Progenitor cell of endocrine pancreas (in vitro differentiated cells): ENCODE measurements around the gene ACMSD. TPM values are rescaled to one million over a fixed set of nuclear protein-coding genes. Genes with fewer than 3 reads are reported as not detected.

Experiments
- DNase-seq: peaks from one replicate; pipeline ENCODE4 v3.0.0; 2021; ENCODE audit warnings: low spot score; ENCODE audit not compliant: unreplicated experiment
- H3K27ac Mint-ChIP-seq: 2 replicates; pipeline ENCODE4 v1.8.0; 2021; ENCODE audit warnings: mild to moderate bottlenecking, moderate library complexity, mixed read lengths
- H3K27me3 Mint-ChIP-seq: 2 replicates; pipeline ENCODE4 v1.8.0; 2021; ENCODE audit warnings: mixed read lengths
- H3K36me3 Mint-ChIP-seq: 2 replicates; pipeline ENCODE4 v1.8.0; 2022; ENCODE audit warnings: mixed read lengths; ENCODE audit not compliant: insufficient read depth
- H3K4me1 Mint-ChIP-seq: 2 replicates; pipeline ENCODE4 v1.8.0; 2021; ENCODE audit warnings: low read depth, mixed read lengths
- H3K4me3 Mint-ChIP-seq: 2 replicates; pipeline ENCODE4 v1.8.0; 2021; ENCODE audit warnings: low read depth, mild to moderate bottlenecking, moderate library complexity, mixed read lengths
- H3K9me3 Mint-ChIP-seq: 2 replicates; pipeline ENCODE4 v1.8.0; 2021; ENCODE audit warnings: low read depth, mixed read lengths
- CTCF ChIP-seq: fragments of 200-600 bp; sonication (generic); IDR thresholded peaks from one replicate; pipeline ENCODE4 v1.5.0; 2021; ENCODE audit warnings: antibody characterized with exemption, mild to moderate bottlenecking; ENCODE audit not compliant: unreplicated experiment
- total RNA-seq: library from RNA; stranded (reverse); gene quantifications from 2 replicates; pipeline ENCODE4 v1.2.1, GENCODE V29; 2021

Gene ACMSD
- total RNA-seq, 1 donor from 2014 or later: not detected

- no peak for DNase-seq
- H3K27ac Mint-ChIP-seq: no peak overlapping the region
- no peak overlapping the region for H3K4me3 Mint-ChIP-seq
- TF ChIP-seq CTCF: no peak
- H3K4me1 Mint-ChIP-seq: peaks cover 12% of the 10 kb centered on the region
- peaks cover 23% of the 10 kb centered on the region for H3K9me3 Mint-ChIP-seq
- H3K36me3 Mint-ChIP-seq: peaks cover 4% of the 10 kb centered on the region
- no peaks in the 10 kb centered on the region for H3K27me3 Mint-ChIP-seq
Measured at GRCh38 chr2:134839649-134840048, 1.2 kb downstream of the ACMSD start.

GRCh38 chr2:134842930-134843490, 4.6 kb downstream of the ACMSD start:
- H3K4me1 Mint-ChIP-seq: peaks cover 8% of the 10 kb centered on the region
- no peak for DNase-seq
- no peak overlapping the region for H3K27ac Mint-ChIP-seq
- H3K4me3 Mint-ChIP-seq: no peak overlapping the region
- no peaks in the 10 kb centered on the region for H3K9me3 Mint-ChIP-seq
- TF ChIP-seq CTCF: no peak
- no peaks in the 10 kb centered on the region for H3K36me3 Mint-ChIP-seq
- no peaks in the 10 kb centered on the region for H3K27me3 Mint-ChIP-seq

GRCh38 chr2:134843968-134844367, 5.6 kb downstream of the ACMSD start:
- Mint-ChIP-seq H3K36me3 (no peaks in the 10 kb centered on the region), H3K27me3 (no peaks in the 10 kb centered on the region), H3K4me1 (peaks cover 6% of the 10 kb centered on the region), H3K27ac (no peak overlapping the region), H3K4me3 (no peak overlapping the region), H3K9me3 (no peaks in the 10 kb centered on the region)
- no peak for TF ChIP-seq CTCF
- DNase-seq: no peak

GRCh38 chr2:134845028-134845427, 6.6 kb downstream of the ACMSD start:
- Mint-ChIP-seq H3K4me3 (no peak overlapping the region), H3K36me3 (no peaks in the 10 kb centered on the region), H3K27ac (no peak overlapping the region), H3K9me3 (no peaks in the 10 kb centered on the region), H3K27me3 (no peaks in the 10 kb centered on the region), H3K4me1 (peaks cover 6% of the 10 kb centered on the region)
- no peak for TF ChIP-seq CTCF
- DNase-seq: no peak

- Mint-ChIP-seq H3K36me3 (no peaks in the 10 kb centered on the region), H3K4me3 (no peak overlapping the region), H3K27ac (no peak overlapping the region), H3K4me1 (peaks cover 6% of the 10 kb centered on the region), H3K27me3 (no peaks in the 10 kb centered on the region), H3K9me3 (no peaks in the 10 kb centered on the region)
- DNase-seq: no peak
- no peak for TF ChIP-seq CTCF
Measured at GRCh38 chr2:134845719-134846118, 7.3 kb downstream of the ACMSD start.
